HG03558 (cell line): ENCODE results near the gene RBMS2.

Experiments
- ATAC-seq: cut with Tn5 transposase; IDR thresholded peaks from one replicate; pipeline ENCODE4 v1.9.1; 2021; ENCODE audit warnings: moderate number of reproducible peaks; ENCODE audit not compliant: unreplicated experiment; ENCODE audit errors: extremely low read depth

RBMS2 gene

GRCh38 chr12:56578983-56579546 is 57.4 kb downstream of the RBMS2 start:
- no peak for ATAC-seq

- no peak for ATAC-seq
Measured at GRCh38 chr12:56581418-56582145, 60.0 kb downstream of the RBMS2 start.

GRCh38 chr12:56585098-56585497 is 63.5 kb downstream of the RBMS2 start:
- ATAC-seq = no peak

- ATAC-seq = no peak
Measured at GRCh38 chr12:56589783-56590182, 68.2 kb downstream of the RBMS2 start.

GRCh38 chr12:56590237-56590830 is 68.7 kb downstream of the RBMS2 start:
- ATAC-seq = no peak

- no peak for ATAC-seq
Measured at GRCh38 chr12:56591126-56591525, 69.5 kb downstream of the RBMS2 start.

- ATAC-seq = no peak
Measured at GRCh38 chr12:56591961-56592360, 70.3 kb downstream of the RBMS2 start.

GRCh38 chr12:56593909-56594621 is 72.4 kb downstream of the RBMS2 start:
- no peak for ATAC-seq

- no peak for ATAC-seq
Measured at GRCh38 chr12:56596815-56597214, 75.2 kb downstream of the RBMS2 start.

GRCh38 chr12:56599041-56599440 is 77.4 kb downstream of the RBMS2 start:
- ATAC-seq = no peak

GRCh38 chr12:56599797-56600196 is 78.2 kb downstream of the RBMS2 start:
- ATAC-seq = no peak

GRCh38 chr12:56600753-56601152 is 79.1 kb downstream of the RBMS2 start:
- no peak for ATAC-seq

GRCh38 chr12:56601503-56601902 is 79.9 kb downstream of the RBMS2 start:
- no peak for ATAC-seq

- no peak for ATAC-seq
Measured at GRCh38 chr12:56602239-56602638, 80.6 kb downstream of the RBMS2 start.

GRCh38 chr12:56604355-56604754 is 82.7 kb downstream of the RBMS2 start:
- ATAC-seq = no peak

GRCh38 chr12:56614627-56615026 is 93.0 kb downstream of the RBMS2 start:
- no peak for ATAC-seq

- ATAC-seq = no peak
Measured at GRCh38 chr12:56616244-56616643, 94.6 kb downstream of the RBMS2 start.

GRCh38 chr12:56616925-56617324 is 95.3 kb downstream of the RBMS2 start:
- no peak for ATAC-seq

- ATAC-seq = no peak
Measured at GRCh38 chr12:56622535-56622934, 100.9 kb downstream of the RBMS2 start.

- no peak for ATAC-seq
Measured at GRCh38 chr12:56626701-56627100, 105.1 kb downstream of the RBMS2 start.
